ENCODE data around the gene CAMSAP1.
A peak's percentile ranks its signal among the peaks of the same experiment; 100 is the strongest.
"Not testable (repeated sequence)": the region's sequence is repeated elsewhere in the genome, so short reads cannot be mapped to it uniquely, and the experiment has no call there.

The CAMSAP1 gene, protein sequence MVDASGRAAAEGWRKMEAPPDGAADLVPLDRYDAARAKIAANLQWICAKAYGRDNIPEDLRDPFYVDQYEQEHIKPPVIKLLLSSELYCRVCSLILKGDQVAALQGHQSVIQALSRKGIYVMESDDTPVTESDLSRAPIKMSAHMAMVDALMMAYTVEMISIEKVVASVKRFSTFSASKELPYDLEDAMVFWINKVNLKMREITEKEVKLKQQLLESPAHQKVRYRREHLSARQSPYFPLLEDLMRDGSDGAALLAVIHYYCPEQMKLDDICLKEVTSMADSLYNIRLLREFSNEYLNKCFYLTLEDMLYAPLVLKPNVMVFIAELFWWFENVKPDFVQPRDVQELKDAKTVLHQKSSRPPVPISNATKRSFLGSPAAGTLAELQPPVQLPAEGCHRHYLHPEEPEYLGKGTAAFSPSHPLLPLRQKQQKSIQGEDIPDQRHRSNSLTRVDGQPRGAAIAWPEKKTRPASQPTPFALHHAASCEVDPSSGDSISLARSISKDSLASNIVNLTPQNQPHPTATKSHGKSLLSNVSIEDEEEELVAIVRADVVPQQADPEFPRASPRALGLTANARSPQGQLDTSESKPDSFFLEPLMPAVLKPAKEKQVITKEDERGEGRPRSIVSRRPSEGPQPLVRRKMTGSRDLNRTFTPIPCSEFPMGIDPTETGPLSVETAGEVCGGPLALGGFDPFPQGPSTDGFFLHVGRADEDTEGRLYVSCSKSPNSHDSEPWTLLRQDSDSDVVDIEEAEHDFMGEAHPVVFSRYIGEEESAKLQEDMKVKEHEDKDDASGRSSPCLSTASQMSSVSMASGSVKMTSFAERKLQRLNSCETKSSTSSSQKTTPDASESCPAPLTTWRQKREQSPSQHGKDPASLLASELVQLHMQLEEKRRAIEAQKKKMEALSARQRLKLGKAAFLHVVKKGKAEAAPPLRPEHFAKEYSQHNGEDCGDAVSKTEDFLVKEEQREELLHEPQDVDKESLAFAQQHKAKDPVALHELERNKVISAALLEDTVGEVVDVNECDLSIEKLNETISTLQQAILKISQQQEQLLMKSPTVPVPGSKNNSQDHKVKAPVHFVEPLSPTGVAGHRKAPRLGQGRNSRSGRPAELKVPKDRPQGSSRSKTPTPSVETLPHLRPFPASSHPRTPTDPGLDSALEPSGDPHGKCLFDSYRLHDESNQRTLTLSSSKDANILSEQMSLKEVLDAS (N-terminal part only)

DNA sequence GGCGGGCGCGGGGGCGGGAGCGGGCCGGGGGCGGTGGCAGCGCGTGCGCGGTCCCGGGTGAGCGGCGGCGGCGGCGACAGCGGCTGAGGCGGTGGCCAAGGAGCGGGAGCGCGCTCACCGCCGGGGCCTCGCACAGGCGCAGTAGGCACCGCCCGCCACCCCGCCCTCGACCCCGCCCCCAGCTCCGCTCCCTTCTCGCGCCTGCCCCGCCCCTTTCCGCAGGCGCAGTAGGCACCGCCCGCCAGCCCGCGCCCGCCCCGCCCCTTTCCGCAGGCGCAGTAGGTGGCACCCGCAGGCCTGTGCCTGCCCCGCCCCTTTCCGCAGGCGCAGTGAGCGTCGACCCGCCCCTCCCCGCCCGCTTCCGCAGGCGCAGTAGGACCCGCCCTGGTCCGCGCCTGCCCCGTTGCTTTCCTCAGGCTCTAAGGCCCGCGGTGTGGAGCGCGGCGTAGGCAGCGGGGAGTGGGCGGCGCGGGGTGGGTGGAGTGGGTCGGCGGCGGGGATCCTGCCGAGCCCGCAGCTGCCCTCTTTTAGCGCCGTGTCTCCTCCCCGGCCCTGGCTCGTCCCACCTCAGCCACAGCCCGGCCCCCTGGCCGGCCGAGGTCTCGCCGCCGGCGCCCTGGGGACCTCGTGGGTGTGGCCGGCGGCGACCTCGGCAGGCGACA lies at the start of gene CAMSAP1:
Gene CAMSAP1 (minus strand): TSS at position 116 of the 662 bp plus-strand sequence. CDS start 387 bp downstream, outside the sequence.
- H3K4me3 ChIP-seq (ENCODE audit: low read depth, low read length), result peak within 1 kb of the TSS; percentile 77
- TF ChIP-seq, protein P1, sequence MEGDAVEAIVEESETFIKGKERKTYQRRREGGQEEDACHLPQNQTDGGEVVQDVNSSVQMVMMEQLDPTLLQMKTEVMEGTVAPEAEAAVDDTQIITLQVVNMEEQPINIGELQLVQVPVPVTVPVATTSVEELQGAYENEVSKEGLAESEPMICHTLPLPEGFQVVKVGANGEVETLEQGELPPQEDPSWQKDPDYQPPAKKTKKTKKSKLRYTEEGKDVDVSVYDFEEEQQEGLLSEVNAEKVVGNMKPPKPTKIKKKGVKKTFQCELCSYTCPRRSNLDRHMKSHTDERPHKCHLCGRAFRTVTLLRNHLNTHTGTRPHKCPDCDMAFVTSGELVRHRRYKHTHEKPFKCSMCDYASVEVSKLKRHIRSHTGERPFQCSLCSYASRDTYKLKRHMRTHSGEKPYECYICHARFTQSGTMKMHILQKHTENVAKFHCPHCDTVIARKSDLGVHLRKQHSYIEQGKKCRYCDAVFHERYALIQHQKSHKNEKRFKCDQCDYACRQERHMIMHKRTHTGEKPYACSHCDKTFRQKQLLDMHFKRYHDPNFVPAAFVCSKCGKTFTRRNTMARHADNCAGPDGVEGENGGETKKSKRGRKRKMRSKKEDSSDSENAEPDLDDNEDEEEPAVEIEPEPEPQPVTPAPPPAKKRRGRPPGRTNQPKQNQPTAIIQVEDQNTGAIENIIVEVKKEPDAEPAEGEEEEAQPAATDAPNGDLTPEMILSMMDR (IDR thresholded peaks at IDR 0.05; ENCODE audit: control insufficient read depth, extremely low read depth, insufficient read depth), result no peak
- DNase-seq (ENCODE audit: low read depth), result peak; percentile 66

DNA sequence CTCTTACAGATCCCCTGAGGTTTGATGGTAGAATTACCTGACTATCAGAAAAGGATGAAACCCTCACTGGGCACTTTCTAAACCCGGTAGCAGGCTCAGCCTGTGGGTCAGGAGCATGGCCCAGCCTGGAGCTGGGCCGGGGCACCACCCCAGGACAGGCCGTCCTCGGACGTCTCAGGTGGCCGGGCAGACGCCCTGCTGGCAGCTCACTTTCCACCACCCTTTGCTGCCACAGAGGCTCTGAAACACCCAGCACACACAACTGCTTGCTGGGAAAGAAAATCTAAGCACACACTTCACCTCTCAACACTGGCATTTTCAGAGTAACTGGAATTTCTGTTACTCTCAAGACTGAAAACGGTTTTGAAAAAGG lies 49.4 kb upstream of the CAMSAP1 start:
- H3K4me3 ChIP-seq (ENCODE audit: low read depth, low read length), result no peak overlapping the region
- TF ChIP-seq, protein P1 (IDR thresholded peaks at IDR 0.05; ENCODE audit: control insufficient read depth, extremely low read depth, insufficient read depth), result no peak
- no peak for DNase-seq (ENCODE audit: low read depth)

- TF ChIP-seq, protein P1 (IDR thresholded peaks at IDR 0.05; ENCODE audit: control insufficient read depth, extremely low read depth, insufficient read depth), result no peak
- H3K4me3 ChIP-seq (ENCODE audit: low read depth, low read length), result no peak overlapping the region
- DNase-seq (ENCODE audit: low read depth), result no peak
These were observed 48.8 kb upstream of the CAMSAP1 start for GRCh38 chr9:135955934-135956801.

DNA sequence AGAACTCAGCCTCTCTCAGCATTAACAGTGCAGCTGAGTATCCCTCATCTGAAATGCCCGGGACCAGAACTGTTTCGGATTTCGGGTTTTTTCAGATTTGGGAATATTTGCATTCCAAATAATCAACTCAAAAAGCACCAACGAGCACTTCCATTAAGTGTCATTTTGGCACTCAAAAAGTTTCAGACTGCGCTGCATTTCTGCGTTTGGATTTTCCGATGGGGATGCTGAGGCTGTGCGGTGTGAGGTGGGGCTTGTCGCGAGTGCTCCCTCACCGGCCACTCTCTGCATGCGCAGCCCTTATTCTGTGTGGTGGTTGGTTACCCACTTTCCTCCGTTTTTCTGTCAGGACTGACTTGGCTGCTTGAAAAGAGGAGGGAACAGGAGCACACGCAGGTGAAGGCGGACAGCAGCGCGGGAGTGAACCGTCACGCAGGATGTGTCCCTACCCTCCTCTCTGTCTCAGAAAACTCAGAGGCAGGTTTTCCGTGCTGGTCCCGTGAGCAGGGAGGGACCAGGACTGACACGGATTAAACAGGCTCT lies 45.4 kb upstream of the CAMSAP1 start:
- H3K4me3 ChIP-seq (ENCODE audit: low read depth, low read length), result no peak overlapping the region
- DNase-seq (ENCODE audit: low read depth), result no peak
- TF ChIP-seq, protein P1 (IDR thresholded peaks at IDR 0.05; ENCODE audit: control insufficient read depth, extremely low read depth, insufficient read depth), result no peak

DNA sequence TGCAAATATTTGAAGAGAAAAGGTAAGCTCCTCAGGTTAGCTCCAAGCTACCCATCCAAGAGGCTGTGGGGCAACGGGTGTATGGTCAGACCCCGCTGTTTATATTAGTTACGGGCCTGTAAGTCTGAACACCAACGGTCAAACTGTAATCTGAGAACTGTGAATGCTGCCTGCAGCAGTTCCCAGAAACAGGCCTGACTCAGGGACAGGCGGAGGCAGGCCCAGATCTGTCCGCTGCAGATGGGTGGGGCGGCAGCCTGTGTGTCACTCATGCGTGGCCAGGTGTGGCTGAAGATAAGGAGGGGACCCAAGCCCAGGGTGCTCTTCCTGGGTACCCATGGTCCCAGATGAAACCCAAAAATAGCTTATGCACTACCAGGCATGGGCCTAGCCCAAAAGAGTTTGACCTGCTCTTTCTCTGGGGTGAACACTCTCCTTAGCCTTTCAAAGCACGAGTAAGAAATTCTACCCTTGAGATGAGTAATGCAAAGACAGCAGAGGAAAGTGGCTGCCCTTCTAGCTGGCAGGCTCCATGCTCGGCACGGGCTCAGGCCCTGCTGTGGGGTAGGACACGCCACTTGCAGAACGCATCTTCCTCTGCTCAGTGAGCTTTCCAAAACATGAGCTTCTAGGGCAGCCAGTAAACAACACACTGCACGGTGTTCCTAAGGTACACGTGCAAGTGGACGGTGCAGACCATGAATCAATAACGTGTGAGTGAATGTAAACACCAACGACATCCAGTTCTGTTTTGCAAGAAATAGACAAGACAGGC lies 44.7 kb upstream of the CAMSAP1 start:
- TF ChIP-seq, protein P1 (IDR thresholded peaks at IDR 0.05; ENCODE audit: control insufficient read depth, extremely low read depth, insufficient read depth), result no peak
- no peak overlapping the region for H3K4me3 ChIP-seq (ENCODE audit: low read depth, low read length)
- no peak for DNase-seq (ENCODE audit: low read depth)

GRCh38 chr9:135951310-135951709 lies 44.0 kb upstream of the CAMSAP1 start:
- not testable (repeated sequence) for H3K4me3 ChIP-seq (ENCODE audit: low read depth, low read length); DNase-seq (ENCODE audit: low read depth)

- not testable (repeated sequence) for DNase-seq (ENCODE audit: low read depth)
These were observed 43.5 kb upstream of the CAMSAP1 start for GRCh38 chr9:135950841-135951240.

More at GRCh38 chr9:135950841-135951240, 43.5 kb upstream of the CAMSAP1 start:
- not testable (repeated sequence) for H3K4me3 ChIP-seq (ENCODE audit: low read depth, low read length)
